ENCODE data around the gene FOXR1. TPM values are rescaled to one million over a fixed set of nuclear protein-coding genes. Genes with fewer than 3 reads are reported as not detected.
A peak's percentile ranks its signal among the peaks of the same experiment; 100 is the strongest.
"Not testable (repeated sequence)": the region's sequence is repeated elsewhere in the genome, so short reads cannot be mapped to it uniquely, and the experiment has no call there.

Gene FOXR1
- total RNA-seq, 1 donor from 2014 or later, result not detected

DNA sequence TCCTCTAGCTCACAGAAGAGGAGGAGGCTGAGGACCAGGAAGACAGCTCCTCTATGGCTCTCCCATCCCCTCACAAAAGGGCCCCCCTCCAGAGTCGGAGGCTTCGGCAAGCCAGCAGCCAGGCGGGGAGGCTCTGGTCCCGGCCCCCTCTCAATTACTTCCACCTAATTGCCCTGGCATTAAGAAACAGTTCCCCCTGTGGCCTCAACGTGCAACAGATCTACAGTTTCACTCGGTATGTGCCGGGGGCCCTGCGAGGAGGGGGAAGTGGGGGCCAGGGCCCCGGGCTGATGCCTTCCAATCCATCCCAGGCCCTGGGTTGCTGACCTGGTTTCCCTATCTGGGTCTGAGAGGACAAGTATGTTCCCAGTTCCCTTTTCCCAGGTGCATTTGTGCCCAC, 7.9 kb downstream of the FOXR1 start:
- no peak overlapping the region for H3K27ac ChIP-seq
- H3K4me3 ChIP-seq, result no peak overlapping the region
- DNase-seq (no peak), ATAC-seq (no peak)
- no peaks in the 10 kb centered on the region for H3K36me3 ChIP-seq
- H3K27me3 ChIP-seq (ENCODE audit: low read depth), result no peaks in the 10 kb centered on the region
- TF ChIP-seq, protein P1, sequence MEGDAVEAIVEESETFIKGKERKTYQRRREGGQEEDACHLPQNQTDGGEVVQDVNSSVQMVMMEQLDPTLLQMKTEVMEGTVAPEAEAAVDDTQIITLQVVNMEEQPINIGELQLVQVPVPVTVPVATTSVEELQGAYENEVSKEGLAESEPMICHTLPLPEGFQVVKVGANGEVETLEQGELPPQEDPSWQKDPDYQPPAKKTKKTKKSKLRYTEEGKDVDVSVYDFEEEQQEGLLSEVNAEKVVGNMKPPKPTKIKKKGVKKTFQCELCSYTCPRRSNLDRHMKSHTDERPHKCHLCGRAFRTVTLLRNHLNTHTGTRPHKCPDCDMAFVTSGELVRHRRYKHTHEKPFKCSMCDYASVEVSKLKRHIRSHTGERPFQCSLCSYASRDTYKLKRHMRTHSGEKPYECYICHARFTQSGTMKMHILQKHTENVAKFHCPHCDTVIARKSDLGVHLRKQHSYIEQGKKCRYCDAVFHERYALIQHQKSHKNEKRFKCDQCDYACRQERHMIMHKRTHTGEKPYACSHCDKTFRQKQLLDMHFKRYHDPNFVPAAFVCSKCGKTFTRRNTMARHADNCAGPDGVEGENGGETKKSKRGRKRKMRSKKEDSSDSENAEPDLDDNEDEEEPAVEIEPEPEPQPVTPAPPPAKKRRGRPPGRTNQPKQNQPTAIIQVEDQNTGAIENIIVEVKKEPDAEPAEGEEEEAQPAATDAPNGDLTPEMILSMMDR (IDR thresholded peaks at IDR 0.05), result no peak
- peaks cover 16% of the 10 kb centered on the region for H3K4me1 ChIP-seq
- intact Hi-C loops (cut with DNase I), result no loop called here
- no peaks in the 10 kb centered on the region for H3K9me3 ChIP-seq

DNA sequence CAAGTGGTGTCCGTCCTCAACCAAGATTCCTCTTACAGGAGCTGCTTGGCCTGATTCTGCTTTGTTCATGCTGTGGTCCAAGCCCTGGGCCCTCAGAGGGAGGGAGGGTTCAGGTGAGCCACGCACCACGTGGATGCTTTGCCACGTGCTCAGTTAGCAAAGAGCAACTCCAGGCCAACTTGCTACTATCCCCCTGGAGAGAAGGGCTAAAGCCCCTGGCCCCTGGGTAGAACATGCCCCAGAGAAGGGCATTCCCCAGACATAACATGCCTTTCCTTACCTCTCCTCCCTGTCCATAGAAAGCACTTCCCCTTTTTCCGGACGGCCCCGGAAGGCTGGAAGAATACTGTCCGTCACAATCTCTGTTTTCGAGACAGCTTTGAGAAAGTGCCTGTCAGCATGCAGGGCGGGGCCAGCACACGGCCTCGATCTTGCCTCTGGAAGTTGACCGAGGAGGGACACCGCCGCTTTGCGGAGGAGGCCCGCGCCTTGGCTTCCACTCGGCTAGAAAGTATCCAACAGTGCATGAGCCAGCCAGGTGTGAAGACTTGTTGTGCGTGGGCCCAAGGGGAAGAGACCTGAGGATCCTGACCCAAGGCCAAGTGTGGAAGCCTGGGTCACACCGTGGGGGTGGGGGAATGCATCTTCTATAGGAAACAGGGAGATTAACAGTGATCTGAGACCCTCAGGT, 8.8 kb downstream of the FOXR1 start:
- intact Hi-C loops (cut with DNase I), result no loop called here
- Histone ChIP-seq H3K4me3 (peak overlapping the region; percentile 15), H3K4me1 (peaks cover 16% of the 10 kb centered on the region), H3K36me3 (no peaks in the 10 kb centered on the region), H3K27ac (no peak overlapping the region), H3K9me3 (no peaks in the 10 kb centered on the region), H3K27me3 (ENCODE audit: low read depth) (no peaks in the 10 kb centered on the region)
- TF ChIP-seq, protein P1 (IDR thresholded peaks at IDR 0.05), result no peak
- peak; percentile 53 to 56 for ATAC-seq
- DNase-seq, result no peak

DNA sequence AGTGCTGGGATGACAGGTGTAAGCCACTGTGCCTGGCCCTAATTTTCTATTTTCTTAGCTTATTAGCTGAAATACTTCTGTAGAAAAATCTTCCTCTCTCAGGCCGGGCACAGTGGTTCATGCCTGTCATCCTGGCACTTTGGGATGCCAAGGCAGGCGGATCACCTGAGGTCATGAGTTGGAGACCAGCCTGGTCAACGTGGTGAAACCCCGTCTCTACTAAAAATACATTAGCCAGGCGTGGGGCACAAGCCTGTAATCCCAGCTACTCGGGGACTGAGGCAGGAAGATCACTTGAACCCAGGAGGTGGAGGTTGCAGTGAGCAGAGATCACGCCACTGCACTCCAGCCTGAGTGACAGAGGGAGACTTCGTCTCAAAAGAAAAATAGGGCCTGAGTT, 12.8 kb downstream of the FOXR1 start:
- H3K27me3 ChIP-seq (ENCODE audit: low read depth); H3K9me3 ChIP-seq; H3K36me3 ChIP-seq; H3K27ac ChIP-seq; intact Hi-C loops (cut with DNase I); DNase-seq; ATAC-seq; H3K4me3 ChIP-seq: not testable (repeated sequence)
- H3K4me1 ChIP-seq, result peaks cover 16% of the 10 kb centered on the region

DNA sequence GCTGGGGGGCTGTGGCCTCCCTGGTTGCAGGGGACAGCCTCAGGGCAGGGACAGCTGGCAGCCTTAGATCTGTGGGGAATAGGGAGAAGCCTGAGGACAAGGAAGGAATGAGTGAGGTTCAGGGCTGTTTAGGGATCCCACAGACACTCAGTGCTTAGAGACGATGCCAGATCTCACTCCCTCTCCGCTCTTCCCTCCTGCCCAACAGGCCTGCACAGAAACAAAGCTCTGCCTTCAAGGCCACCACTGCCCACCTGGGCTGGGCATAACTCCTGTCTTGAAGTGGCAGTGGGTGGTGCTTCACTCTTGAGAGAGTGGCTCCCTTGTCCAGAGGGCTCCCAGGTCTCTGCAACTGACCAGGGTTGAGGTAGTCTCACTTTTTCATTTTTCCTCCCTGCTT, 13.3 kb downstream of the FOXR1 start:
- peak; percentile 26 to 34 for ATAC-seq
- no peaks in the 10 kb centered on the region for H3K9me3 ChIP-seq
- peaks cover 11% of the 10 kb centered on the region for H3K4me1 ChIP-seq
- DNase-seq, result no peak
- no peaks in the 10 kb centered on the region for H3K27me3 ChIP-seq (ENCODE audit: low read depth)
- H3K36me3 ChIP-seq, result no peaks in the 10 kb centered on the region
- H3K4me3 ChIP-seq, result no peak overlapping the region
- H3K27ac ChIP-seq, result no peak overlapping the region
- TF ChIP-seq, protein P1 (IDR thresholded peaks at IDR 0.05), result no peak
- intact Hi-C loops (cut with DNase I), result no loop called here

DNA sequence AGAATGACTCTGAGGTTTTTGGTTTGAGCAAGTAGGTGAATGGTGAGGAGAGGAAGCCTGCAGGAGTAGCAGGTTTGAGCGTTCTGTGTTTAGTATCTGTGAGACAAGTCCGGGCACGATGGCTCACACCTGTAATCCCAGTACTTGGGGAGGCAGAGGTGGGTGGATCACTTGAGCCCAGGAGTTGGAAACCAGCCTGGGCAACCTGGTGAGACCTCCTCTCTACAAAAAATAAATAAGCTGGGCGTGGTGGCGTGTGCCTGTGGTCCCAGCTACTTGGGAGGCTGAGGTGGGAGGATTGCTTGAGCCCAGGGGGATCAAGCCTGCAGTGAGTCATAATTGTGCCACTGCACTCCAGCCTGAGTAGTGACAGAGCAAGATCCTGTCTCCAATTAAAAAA, 16.7 kb downstream of the FOXR1 start:
- H3K9me3 ChIP-seq, result no peaks in the 10 kb centered on the region
- ATAC-seq (no peak), DNase-seq (no peak)
- H3K27ac ChIP-seq, result no peak overlapping the region
- H3K4me1 ChIP-seq, result no peaks in the 10 kb centered on the region
- H3K36me3 ChIP-seq, result no peaks in the 10 kb centered on the region
- H3K4me3 ChIP-seq, result no peak overlapping the region
- TF ChIP-seq, protein P1 (IDR thresholded peaks at IDR 0.05), result no peak
- intact Hi-C loops (cut with DNase I), result no loop called here
- no peaks in the 10 kb centered on the region for H3K27me3 ChIP-seq (ENCODE audit: low read depth)

DNA sequence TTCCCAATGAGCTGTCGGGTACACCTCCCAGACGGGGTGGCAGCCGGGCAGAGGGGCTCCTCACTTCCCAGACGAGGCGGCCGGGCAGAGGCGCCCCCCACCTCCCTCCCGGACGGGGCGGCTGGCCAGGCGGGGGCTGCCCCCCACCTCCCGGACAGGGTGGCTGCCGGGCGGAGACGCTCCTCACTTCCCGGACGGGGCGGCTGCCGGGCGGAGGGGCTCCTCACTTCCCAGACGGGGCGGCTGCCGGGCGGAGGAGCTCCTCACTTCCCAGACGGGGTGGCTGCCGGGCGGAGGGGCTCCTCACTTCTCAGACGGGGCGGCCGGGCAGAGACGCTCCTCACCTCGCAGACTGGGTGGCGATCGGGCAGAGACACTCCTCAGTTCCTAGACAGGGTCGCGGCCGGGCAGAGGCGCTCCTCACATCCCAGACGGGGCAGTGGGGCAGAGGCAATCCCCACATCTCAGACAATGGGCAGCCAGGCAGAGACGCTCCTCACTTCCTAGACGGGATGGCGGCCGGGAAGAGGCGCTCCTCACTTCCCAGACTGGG, 20.0 kb downstream of the FOXR1 start:
- H3K4me1 ChIP-seq; H3K36me3 ChIP-seq; H3K27me3 ChIP-seq (ENCODE audit: low read depth); DNase-seq; ATAC-seq; intact Hi-C loops (cut with DNase I); H3K9me3 ChIP-seq; H3K4me3 ChIP-seq; H3K27ac ChIP-seq: not testable (repeated sequence)
